ENCODE data around the gene SENP7. TPM values are rescaled to one million over a fixed set of nuclear protein-coding genes. Genes with fewer than 3 reads are reported as not detected.

The SENP7 gene
- polyA plus RNA-seq, 1 donor from 2014 or later = 273 TPM

DNA sequence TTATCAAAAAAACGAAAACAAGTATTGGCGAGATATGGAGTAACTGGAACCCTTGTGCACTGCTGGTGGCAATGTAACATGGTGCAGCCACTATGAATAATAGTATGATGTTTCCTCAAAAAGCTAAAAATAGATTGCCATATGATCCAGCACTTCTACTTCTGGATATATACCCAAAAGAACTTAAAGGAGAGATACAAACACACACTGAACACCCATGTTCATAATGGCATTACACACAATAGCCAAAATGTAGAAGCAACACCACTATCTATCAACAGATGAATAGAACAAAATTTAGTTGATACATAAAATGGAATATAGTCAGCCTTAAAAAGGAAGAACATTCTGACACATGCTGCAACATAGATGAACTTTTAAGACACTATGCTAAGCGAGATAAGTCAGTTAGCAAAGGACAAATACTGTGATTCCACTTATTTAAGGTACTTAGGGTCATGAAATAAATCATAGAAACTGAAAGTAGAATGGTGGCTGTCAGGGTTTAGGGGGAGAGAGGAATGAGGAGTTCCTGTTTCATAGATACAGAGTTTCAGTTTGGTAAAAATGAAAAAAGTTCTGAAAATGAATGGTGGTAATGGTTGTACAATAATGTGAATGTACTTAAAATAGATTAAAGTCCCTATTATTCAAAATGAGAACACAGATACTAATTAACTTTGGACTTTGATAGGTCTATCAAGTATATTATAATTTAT, 133.2 kb downstream of the SENP7 start:
- H3F3A ChIP-seq (ENCODE audit: insufficient read depth, low read length, poor library complexity, severe bottlenecking) = peaks cover 10% of the 10 kb centered on the region
- no peak for TF ChIP-seq POLR2AphosphoS5 (IDR thresholded peaks at IDR 0.05)
- TF ChIP-seq EZH2 (IDR thresholded peaks at IDR 0.05; ENCODE audit: borderline replicate concordance, insufficient read depth, low read length, poor library complexity, severe bottlenecking) = no peak
- no peak for TF ChIP-seq SMC3 (conservative IDR thresholded peaks at IDR 0.05; ENCODE audit: poor library complexity)
- no peak for TF ChIP-seq TAF1 (IDR thresholded peaks at IDR 0.05; ENCODE audit: low read depth)
- TF ChIP-seq MXI1 (conservative IDR thresholded peaks at IDR 0.05; ENCODE audit: poor library complexity, severe bottlenecking) = no peak
- TF ChIP-seq CTCF (IDR thresholded peaks at IDR 0.05; ENCODE audit: poor library complexity, severe bottlenecking) = no peak
- TF ChIP-seq EP300 (conservative IDR thresholded peaks at IDR 0.05; ENCODE audit: poor library complexity, severe bottlenecking) = no peak
- no peak for TF ChIP-seq REST (IDR thresholded peaks at IDR 0.05; ENCODE audit: borderline replicate concordance)
- TF ChIP-seq RAD21 (conservative IDR thresholded peaks at IDR 0.05) = no peak
- no peak overlapping the region for H3K9ac ChIP-seq (ENCODE audit: low read length)
- no peaks in the 10 kb centered on the region for H3K27me3 ChIP-seq (ENCODE audit: insufficient read depth, low read depth, low read length)
- H3K79me2 ChIP-seq (replicated peaks; ENCODE audit: insufficient read depth, low read length) = peaks cover 10% of the 10 kb centered on the region
- no peaks in the 10 kb centered on the region for H3K9me2 ChIP-seq (ENCODE audit: insufficient read depth, low read length)
- H3K27ac ChIP-seq (ENCODE audit: low read length) = no peak overlapping the region
- H3K36me3 ChIP-seq (ENCODE audit: insufficient read depth, low read length) = no peaks in the 10 kb centered on the region
- H3K9me3 ChIP-seq (ENCODE audit: low read length) = no peaks in the 10 kb centered on the region
- no peak overlapping the region for H3K4me2 ChIP-seq (ENCODE audit: low read length)
- no peak overlapping the region for H2AFZ ChIP-seq (ENCODE audit: low read depth, low read length)
- no peak overlapping the region for H3K4me3 ChIP-seq (ENCODE audit: low read length)
- H4K20me1 ChIP-seq (ENCODE audit: insufficient read depth) = no peaks in the 10 kb centered on the region

DNA sequence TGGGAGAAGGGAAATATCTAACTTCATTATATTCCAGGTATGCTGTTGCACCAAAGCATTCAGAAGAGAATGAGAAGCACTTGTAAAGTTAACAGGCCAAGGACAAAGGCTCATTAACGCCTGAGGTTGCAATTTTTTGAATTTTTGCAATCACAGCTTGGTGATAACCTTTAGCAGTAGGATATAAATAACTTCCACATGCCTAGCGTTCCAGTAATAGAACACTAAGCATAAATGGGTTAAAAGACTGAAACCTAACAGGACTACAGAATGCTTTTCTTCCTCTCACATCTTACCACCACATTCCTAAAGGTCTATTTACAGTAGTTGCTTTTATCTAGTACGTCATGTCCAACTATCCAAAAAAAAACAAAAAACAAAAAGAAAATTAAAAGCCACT, 135.2 kb downstream of the SENP7 start:
- H3K27ac ChIP-seq (ENCODE audit: low read length) = no peak overlapping the region
- H3K4me2 ChIP-seq (ENCODE audit: low read length) = no peak overlapping the region
- H3K4me3 ChIP-seq (ENCODE audit: low read length) = no peak overlapping the region
- H2AFZ ChIP-seq (ENCODE audit: low read depth, low read length) = no peak overlapping the region
- H3K9me2 ChIP-seq (ENCODE audit: insufficient read depth, low read length) = no peaks in the 10 kb centered on the region
- peaks cover 10% of the 10 kb centered on the region for H3F3A ChIP-seq (ENCODE audit: insufficient read depth, low read length, poor library complexity, severe bottlenecking)
- no peaks in the 10 kb centered on the region for H3K36me3 ChIP-seq (ENCODE audit: insufficient read depth, low read length)
- no peak for TF ChIP-seq REST (IDR thresholded peaks at IDR 0.05; ENCODE audit: borderline replicate concordance)
- TF ChIP-seq EZH2 (IDR thresholded peaks at IDR 0.05; ENCODE audit: borderline replicate concordance, insufficient read depth, low read length, poor library complexity, severe bottlenecking) = no peak
- TF ChIP-seq POLR2AphosphoS5 (IDR thresholded peaks at IDR 0.05) = no peak
- TF ChIP-seq MXI1 (conservative IDR thresholded peaks at IDR 0.05; ENCODE audit: poor library complexity, severe bottlenecking) = no peak
- TF ChIP-seq SMC3 (conservative IDR thresholded peaks at IDR 0.05; ENCODE audit: poor library complexity) = no peak
- no peak for TF ChIP-seq TAF1 (IDR thresholded peaks at IDR 0.05; ENCODE audit: low read depth)
- TF ChIP-seq CTCF (IDR thresholded peaks at IDR 0.05; ENCODE audit: poor library complexity, severe bottlenecking) = no peak
- TF ChIP-seq EP300 (conservative IDR thresholded peaks at IDR 0.05; ENCODE audit: poor library complexity, severe bottlenecking) = no peak
- no peak for TF ChIP-seq RAD21 (conservative IDR thresholded peaks at IDR 0.05)
- no peaks in the 10 kb centered on the region for H3K9me3 ChIP-seq (ENCODE audit: low read length)
- no peaks in the 10 kb centered on the region for H4K20me1 ChIP-seq (ENCODE audit: insufficient read depth)
- H3K79me2 ChIP-seq (replicated peaks; ENCODE audit: insufficient read depth, low read length) = peaks cover 15% of the 10 kb centered on the region
- no peaks in the 10 kb centered on the region for H3K27me3 ChIP-seq (ENCODE audit: insufficient read depth, low read depth, low read length)
- no peak overlapping the region for H3K9ac ChIP-seq (ENCODE audit: low read length)

All from neural cell (in vitro differentiated cells).